ENCODE data around the gene ADRB1. TPM values are rescaled to one million over a fixed set of nuclear protein-coding genes. Genes with fewer than 3 reads are reported as not detected.

ADRB1 gene
- total RNA-seq, 1 donor = not detected

DNA sequence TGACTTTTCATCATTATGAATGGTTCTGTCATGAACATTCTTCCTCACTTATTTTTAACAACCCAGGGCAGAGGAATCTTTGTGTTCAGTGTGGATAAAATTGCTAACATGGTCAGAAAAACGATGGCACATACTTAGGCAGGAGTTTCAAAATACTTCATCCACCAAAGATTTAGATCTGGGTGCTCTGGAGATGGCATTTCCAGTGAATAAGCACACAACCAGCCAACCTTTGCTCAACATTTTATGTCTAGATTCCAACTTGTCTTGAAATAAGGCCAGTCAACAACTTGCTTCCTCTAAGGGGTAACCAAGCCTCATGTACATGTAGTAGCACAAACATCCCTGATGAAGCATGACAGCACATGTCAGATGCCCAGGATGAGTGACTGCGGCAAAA, 33.4 kb upstream of the ADRB1 start:
- no peak overlapping the region for H3K27ac ChIP-seq (ENCODE audit: low read depth, low read length)
- no peaks in the 10 kb centered on the region for H3K79me2 ChIP-seq (ENCODE audit: insufficient read depth, low read length)
- DNase-seq (ENCODE audit: insufficient read length, low spot score, missing footprints) = no peak
- H3K36me3 ChIP-seq (ENCODE audit: insufficient read depth, low read length) = no peaks in the 10 kb centered on the region
- no peak overlapping the region for H2AFZ ChIP-seq (ENCODE audit: low read length)
- H3K4me1 ChIP-seq (ENCODE audit: insufficient read depth, low read length) = no peaks in the 10 kb centered on the region
- no peaks in the 10 kb centered on the region for H4K20me1 ChIP-seq (ENCODE audit: insufficient read depth, low read length)
- H3K9me3 ChIP-seq (ENCODE audit: low read depth, low read length) = no peaks in the 10 kb centered on the region
- no peak overlapping the region for H3K4me2 ChIP-seq (ENCODE audit: insufficient read depth, low read length)
- TF ChIP-seq, protein P1, sequence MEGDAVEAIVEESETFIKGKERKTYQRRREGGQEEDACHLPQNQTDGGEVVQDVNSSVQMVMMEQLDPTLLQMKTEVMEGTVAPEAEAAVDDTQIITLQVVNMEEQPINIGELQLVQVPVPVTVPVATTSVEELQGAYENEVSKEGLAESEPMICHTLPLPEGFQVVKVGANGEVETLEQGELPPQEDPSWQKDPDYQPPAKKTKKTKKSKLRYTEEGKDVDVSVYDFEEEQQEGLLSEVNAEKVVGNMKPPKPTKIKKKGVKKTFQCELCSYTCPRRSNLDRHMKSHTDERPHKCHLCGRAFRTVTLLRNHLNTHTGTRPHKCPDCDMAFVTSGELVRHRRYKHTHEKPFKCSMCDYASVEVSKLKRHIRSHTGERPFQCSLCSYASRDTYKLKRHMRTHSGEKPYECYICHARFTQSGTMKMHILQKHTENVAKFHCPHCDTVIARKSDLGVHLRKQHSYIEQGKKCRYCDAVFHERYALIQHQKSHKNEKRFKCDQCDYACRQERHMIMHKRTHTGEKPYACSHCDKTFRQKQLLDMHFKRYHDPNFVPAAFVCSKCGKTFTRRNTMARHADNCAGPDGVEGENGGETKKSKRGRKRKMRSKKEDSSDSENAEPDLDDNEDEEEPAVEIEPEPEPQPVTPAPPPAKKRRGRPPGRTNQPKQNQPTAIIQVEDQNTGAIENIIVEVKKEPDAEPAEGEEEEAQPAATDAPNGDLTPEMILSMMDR (IDR thresholded peaks at IDR 0.05; ENCODE audit: extremely low read depth, low read depth, low read length) = no peak
- no peaks in the 10 kb centered on the region for H3K27me3 ChIP-seq (ENCODE audit: insufficient read depth, low read length)
- H3K4me3 ChIP-seq (ENCODE audit: insufficient read depth, low read length) = no peak overlapping the region

DNA sequence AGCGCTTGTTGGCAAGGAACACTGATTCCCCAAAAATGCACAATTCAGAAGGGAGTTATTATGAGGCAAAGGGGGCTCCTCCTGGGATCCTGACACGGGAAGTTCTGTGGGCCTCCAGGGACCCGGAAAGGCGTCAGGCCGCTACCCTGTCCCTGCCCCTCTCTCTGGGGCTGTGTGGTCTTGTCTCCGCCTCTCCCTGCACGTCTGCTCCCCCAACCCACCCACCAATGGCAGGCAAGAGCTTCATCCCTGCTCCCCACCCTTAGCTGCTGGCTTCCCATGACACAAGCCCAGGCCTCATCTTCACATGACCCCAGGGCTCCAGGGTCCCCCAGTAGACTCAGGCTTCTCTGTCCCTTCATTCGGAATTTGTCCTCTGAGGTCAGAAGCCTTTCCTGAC, 31.0 kb upstream of the ADRB1 start:
- no peaks in the 10 kb centered on the region for H3K79me2 ChIP-seq (ENCODE audit: insufficient read depth, low read length)
- no peaks in the 10 kb centered on the region for H3K9me3 ChIP-seq (ENCODE audit: low read depth, low read length)
- H4K20me1 ChIP-seq (ENCODE audit: insufficient read depth, low read length) = no peaks in the 10 kb centered on the region
- H3K4me2 ChIP-seq (ENCODE audit: insufficient read depth, low read length) = no peak overlapping the region
- no peaks in the 10 kb centered on the region for H3K4me1 ChIP-seq (ENCODE audit: insufficient read depth, low read length)
- H3K27ac ChIP-seq (ENCODE audit: low read depth, low read length) = no peak overlapping the region
- no peaks in the 10 kb centered on the region for H3K27me3 ChIP-seq (ENCODE audit: insufficient read depth, low read length)
- no peaks in the 10 kb centered on the region for H3K36me3 ChIP-seq (ENCODE audit: insufficient read depth, low read length)
- no peak overlapping the region for H2AFZ ChIP-seq (ENCODE audit: low read length)
- H3K4me3 ChIP-seq (ENCODE audit: insufficient read depth, low read length) = no peak overlapping the region
- no peak for DNase-seq (ENCODE audit: insufficient read length, low spot score, missing footprints)
- TF ChIP-seq, protein P1 (IDR thresholded peaks at IDR 0.05; ENCODE audit: extremely low read depth, low read depth, low read length) = no peak

DNA sequence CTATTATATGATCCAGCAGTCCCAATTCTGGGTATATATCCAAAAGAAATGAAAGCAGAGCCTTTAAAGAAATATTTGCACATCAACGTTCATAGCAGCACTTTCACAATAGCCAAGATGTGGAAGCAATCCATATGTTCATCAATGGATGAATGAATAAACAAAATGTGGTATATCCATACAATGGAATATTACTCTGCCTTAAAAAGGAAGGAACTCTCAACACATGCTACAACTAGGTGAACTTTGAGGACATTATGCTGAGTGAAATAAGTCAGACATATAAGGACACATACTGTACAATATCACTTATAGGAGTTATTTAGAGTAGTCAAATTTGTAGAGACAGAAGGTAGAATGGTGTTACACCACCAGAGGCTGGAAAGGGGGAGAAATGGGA, 28.0 kb upstream of the ADRB1 start:
- H2AFZ ChIP-seq (ENCODE audit: low read length) = no peak overlapping the region
- H3K27me3 ChIP-seq (ENCODE audit: insufficient read depth, low read length) = no peaks in the 10 kb centered on the region
- no peaks in the 10 kb centered on the region for H3K79me2 ChIP-seq (ENCODE audit: insufficient read depth, low read length)
- H3K36me3 ChIP-seq (ENCODE audit: insufficient read depth, low read length) = no peaks in the 10 kb centered on the region
- TF ChIP-seq, protein P1 (IDR thresholded peaks at IDR 0.05; ENCODE audit: extremely low read depth, low read depth, low read length) = no peak
- H3K27ac ChIP-seq (ENCODE audit: low read depth, low read length) = no peak overlapping the region
- no peak overlapping the region for H3K4me2 ChIP-seq (ENCODE audit: insufficient read depth, low read length)
- H3K4me1 ChIP-seq (ENCODE audit: insufficient read depth, low read length) = no peaks in the 10 kb centered on the region
- H3K4me3 ChIP-seq (ENCODE audit: insufficient read depth, low read length) = no peak overlapping the region
- no peaks in the 10 kb centered on the region for H4K20me1 ChIP-seq (ENCODE audit: insufficient read depth, low read length)
- H3K9me3 ChIP-seq (ENCODE audit: low read depth, low read length) = no peaks in the 10 kb centered on the region
- no peak for DNase-seq (ENCODE audit: insufficient read length, low spot score, missing footprints)

DNA sequence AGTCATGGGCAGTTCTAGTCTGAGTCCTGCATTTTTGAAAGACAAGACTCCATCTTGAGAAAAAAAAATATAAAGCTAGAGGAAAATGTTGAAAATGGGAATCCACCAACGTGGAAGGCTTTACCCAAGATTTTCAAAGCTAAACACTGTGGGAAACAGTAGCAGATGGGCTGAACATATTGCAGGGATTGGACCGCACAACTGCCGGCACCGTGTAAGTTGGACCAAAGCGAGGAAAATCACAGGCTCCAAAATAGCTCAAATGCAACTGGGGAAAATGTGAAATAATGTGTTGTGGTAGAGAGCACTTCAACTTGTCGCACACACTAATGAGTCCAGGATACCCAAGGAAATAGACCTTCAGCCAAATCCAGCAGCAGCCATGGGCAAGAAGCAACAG, 26.4 kb upstream of the ADRB1 start:
- H3K4me1 ChIP-seq (ENCODE audit: insufficient read depth, low read length) = no peaks in the 10 kb centered on the region
- H3K27ac ChIP-seq (ENCODE audit: low read depth, low read length) = no peak overlapping the region
- no peaks in the 10 kb centered on the region for H3K79me2 ChIP-seq (ENCODE audit: insufficient read depth, low read length)
- TF ChIP-seq, protein P1 (IDR thresholded peaks at IDR 0.05; ENCODE audit: extremely low read depth, low read depth, low read length) = no peak
- H2AFZ ChIP-seq (ENCODE audit: low read length) = no peak overlapping the region
- H3K27me3 ChIP-seq (ENCODE audit: insufficient read depth, low read length) = no peaks in the 10 kb centered on the region
- no peak overlapping the region for H3K4me2 ChIP-seq (ENCODE audit: insufficient read depth, low read length)
- H3K4me3 ChIP-seq (ENCODE audit: insufficient read depth, low read length) = no peak overlapping the region
- H3K36me3 ChIP-seq (ENCODE audit: insufficient read depth, low read length) = no peaks in the 10 kb centered on the region
- no peak for DNase-seq (ENCODE audit: insufficient read length, low spot score, missing footprints)
- H4K20me1 ChIP-seq (ENCODE audit: insufficient read depth, low read length) = no peaks in the 10 kb centered on the region
- no peaks in the 10 kb centered on the region for H3K9me3 ChIP-seq (ENCODE audit: low read depth, low read length)
